NCI-H146 (cell line): ENCODE results near the gene CDC34.

ENCODE experiments used
- DNase-seq: peaks from one replicate; lab custom pipeline; 2025; lab: John Stamatoyannopoulos, UW

CDC34 gene

DNA sequence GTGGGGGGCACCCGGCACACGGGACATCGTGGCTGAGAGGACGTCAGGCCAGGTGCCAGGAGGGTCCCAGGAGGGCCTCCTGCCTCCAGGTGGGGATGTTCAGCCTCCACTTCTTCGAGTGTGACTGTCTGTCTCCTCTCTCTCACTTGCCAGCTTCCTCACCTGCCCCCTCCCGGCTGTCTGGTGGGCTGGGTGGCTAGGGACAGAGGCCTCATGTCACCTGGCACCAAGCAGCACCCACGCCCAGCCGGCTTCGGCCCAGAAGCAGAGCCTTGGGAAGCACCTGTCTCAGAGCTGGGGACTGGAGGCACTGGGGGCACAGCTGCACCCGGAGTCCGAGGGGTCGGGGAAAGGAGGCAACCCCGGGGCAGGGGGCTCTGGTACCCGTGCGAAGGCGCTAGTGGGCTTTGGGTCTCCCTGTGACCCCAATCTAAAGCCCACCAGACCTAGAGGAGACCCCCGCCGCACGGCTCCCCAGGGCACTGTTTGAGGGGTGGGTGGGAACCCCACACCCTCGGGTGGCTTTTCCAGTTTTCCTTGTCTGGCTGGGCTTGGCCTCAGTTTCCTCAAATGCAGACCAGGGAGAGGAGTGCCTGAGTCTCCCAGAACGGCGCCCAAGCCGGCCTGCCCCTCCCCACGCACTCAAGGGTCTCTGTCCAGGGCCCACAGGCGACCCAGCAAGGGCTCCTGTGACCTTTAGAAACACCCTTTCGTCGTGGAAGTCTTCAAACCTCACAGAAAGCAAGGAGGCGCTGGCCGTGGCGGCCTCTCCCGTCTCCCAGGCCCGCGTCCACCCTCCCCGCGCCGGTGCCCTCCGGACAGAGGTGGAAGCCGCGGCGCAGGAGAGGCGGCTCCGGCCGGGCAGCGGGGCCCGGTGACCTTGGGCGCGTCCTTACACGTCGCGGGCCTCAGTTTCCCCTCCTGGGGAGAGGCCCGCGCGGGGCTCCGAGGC, 57.5 kb downstream of the CDC34 start:
- DNase-seq, result peak; percentile 77

DNA sequence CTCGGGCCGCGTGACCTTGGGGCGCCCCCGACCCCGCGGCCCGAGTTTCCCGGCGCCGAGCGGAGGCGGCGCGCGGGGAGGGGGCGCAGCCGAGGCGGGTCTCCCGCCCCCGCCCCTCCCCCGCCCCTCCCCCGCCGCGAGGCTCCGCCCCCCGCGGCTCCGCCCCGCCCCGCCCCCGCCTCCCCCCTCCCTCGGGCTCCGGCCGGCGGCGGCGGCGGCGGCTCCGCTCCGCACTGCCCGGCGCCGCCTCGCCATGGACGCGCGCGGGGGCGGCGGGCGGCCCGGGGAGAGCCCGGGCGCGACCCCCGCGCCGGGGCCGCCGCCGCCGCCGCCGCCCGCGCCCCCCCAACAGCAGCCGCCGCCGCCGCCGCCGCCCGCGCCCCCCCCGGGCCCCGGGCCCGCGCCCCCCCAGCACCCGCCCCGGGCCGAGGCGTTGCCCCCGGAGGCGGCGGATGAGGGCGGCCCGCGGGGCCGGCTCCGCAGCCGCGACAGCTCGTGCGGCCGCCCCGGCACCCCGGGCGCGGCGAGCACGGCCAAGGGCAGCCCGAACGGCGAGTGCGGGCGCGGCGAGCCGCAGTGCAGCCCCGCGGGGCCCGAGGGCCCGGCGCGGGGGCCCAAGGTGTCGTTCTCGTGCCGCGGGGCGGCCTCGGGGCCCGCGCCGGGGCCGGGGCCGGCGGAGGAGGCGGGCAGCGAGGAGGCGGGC, 58.3 kb downstream of the CDC34 start, which contains the start of gene HCN2:
HCN2 (plus strand) TSS at position 189 of the 703 bp plus-strand sequence; CDS start at position 254, 65 bp downstream.
- DNase-seq, result no peak

DNA sequence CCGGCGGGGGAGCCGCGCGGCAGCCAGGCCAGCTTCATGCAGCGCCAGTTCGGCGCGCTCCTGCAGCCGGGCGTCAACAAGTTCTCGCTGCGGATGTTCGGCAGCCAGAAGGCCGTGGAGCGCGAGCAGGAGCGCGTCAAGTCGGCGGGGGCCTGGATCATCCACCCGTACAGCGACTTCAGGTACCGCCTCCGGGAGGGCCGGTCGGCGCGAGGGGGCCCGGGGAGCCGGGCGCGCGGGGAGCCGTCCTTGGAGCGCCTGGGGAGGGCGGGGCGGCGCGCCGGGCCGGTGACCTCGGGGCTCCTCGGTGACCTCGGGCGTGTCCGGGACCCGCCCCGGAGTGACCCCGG, 58.8 kb downstream of the CDC34 start:
- DNase-seq, result peak; percentile 32

DNA sequence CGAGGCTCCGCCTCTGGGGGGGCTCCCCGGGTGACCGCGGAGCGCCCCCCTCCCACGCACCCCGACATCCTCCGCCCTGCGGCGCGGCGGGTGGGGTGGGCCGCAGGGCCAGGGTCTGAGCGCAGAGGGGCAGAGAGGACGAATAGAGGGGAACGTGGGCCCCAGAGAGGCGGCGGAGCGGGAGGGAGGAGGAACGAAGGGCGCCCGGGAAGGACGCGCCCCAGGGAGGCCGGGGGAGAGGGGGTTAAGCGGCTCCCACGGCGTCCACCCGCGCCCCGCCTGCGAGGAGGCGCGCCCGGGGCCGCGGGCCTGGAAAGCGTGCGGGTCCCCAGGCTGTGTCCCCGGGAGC, 59.2 kb downstream of the CDC34 start:
- no peak for DNase-seq

DNA sequence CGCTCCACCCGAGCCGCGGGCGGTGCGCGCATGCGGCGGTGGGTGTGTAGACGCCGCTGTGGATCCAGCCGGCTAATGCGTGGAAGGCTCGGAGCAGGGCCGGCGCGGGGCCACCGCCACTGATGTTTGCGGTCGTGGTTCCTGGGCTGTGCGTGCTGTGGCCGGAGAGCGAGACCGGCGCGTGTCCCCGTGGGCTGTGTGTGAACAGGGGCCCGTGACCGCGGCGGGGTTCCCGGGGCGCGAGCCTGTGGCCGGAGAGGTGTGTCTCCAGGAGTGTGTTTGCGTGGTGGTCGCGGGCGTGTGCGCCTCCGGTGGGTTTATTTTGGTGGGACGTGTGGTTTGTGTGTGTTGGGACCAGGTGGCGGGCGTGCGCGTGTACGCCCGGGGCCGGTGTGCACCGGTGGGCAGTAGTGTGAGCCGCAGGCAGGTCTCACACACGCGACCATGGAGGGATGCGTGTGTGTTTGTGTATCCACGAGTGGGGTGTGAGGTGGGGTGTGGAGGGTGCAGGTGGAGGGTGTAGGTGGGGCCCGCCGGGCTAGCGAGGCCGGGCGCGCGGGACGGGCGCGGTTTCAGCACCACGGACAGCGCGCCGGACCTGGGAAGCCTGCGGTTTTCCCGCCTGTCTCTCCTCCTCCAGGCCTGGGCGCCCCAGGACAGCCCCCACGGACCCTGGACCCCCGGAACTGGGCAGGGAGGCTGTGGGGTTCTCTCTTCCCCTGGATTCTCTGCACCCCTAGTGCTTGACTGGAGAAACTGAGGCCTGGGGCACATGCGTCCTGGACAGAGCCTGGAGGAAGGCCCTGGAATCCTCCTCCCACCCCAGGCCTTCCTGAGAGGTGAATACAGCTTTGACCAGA, 59.8 kb downstream of the CDC34 start:
- DNase-seq, result no peak
